GM19438 (cell line): Measurements from ENCODE around the gene AMH.
"Not testable (repeated sequence)": the region's sequence is repeated elsewhere in the genome, so short reads cannot be mapped to it uniquely, and the experiment has no call there.

Experiments
- ATAC-seq: cut with Tn5 transposase; IDR thresholded peaks from one replicate; pipeline ENCODE4 v1.9.1; 2021; ENCODE audit warnings: low read depth; ENCODE audit not compliant: unreplicated experiment

AMH gene

GRCh38 chr19:2268480-2268830 lies 19.3 kb downstream of the AMH start:
- no peak for ATAC-seq

GRCh38 chr19:2268861-2269243 lies 19.7 kb downstream of the AMH start:
- ATAC-seq = no peak

- peak; percentile 41 for ATAC-seq
Observed at GRCh38 chr19:2269244-2270156, 20.4 kb downstream of the AMH start.

GRCh38 chr19:2270157-2270422 lies 21.0 kb downstream of the AMH start:
- no peak for ATAC-seq

GRCh38 chr19:2270423-2271233 lies 21.5 kb downstream of the AMH start:
- no peak for ATAC-seq

- ATAC-seq = no peak
Observed at GRCh38 chr19:2271234-2272103, 22.3 kb downstream of the AMH start.

GRCh38 chr19:2273356-2274184 lies 24.4 kb downstream of the AMH start:
- no peak for ATAC-seq

GRCh38 chr19:2274185-2274711 lies 25.1 kb downstream of the AMH start:
- no peak for ATAC-seq

GRCh38 chr19:2274931-2275535 lies 25.9 kb downstream of the AMH start:
- no peak for ATAC-seq

GRCh38 chr19:2275588-2276428 lies 26.7 kb downstream of the AMH start:
- ATAC-seq = no peak

- ATAC-seq = no peak
Observed at GRCh38 chr19:2276429-2276986, 27.4 kb downstream of the AMH start.

GRCh38 chr19:2277138-2277537 lies 28.0 kb downstream of the AMH start:
- ATAC-seq = no peak

- ATAC-seq = no peak
Observed at GRCh38 chr19:2278459-2279158, 29.5 kb downstream of the AMH start.

- no peak for ATAC-seq
Observed at GRCh38 chr19:2280633-2281264, 31.6 kb downstream of the AMH start.

- ATAC-seq = not testable (repeated sequence)
Observed at GRCh38 chr19:2281265-2282061, 32.3 kb downstream of the AMH start.

- no peak for ATAC-seq
Observed at GRCh38 chr19:2282062-2282861, 33.1 kb downstream of the AMH start, which contains the start of gene PEAK3. TSS of gene PEAK3 (minus strand) at chr19:2282175. CDS start at chr19:2280931, 1,244 bp downstream.
